Psoas muscle (tissue), 8 donors: ENCODE measurements around the gene MIB1. TPM values are rescaled to one million over a fixed set of nuclear protein-coding genes. Genes with fewer than 3 reads are reported as not detected.

Experiments
- ATAC-seq, 4 donors: fragments of 200-7000 bp; cut with Tn5 transposase; one replicate each; pipeline ENCODE4 v1.9.1; 2020; ENCODE audit warnings: moderate library complexity in 3 of 4, mild to moderate bottlenecking in 2 of 4
- DNase-seq, 2 donors: peaks; one replicate each; pipeline ENCODE4 v3.0.0-alpha.2; 2020
- H3K27ac ChIP-seq: fragments of 200-600 bp; one replicate; pipeline ENCODE4 v1.8.0; 2022
- H3K27me3 ChIP-seq, 3 donors: fragments of 200-600 bp in 1 of 3; one replicate each; pipeline versions ENCODE4 v1.6.1 to v1.8.0; 2013 to 2022; ENCODE audit warnings: low read length in 2 of 3, mild to moderate bottlenecking in 2 of 3, moderate library complexity in 1 of 3; ENCODE audit not compliant: insufficient read depth in 3 of 3
- H3K36me3 ChIP-seq, 2 donors: fragments of 200-600 bp in 1 of 2; one replicate each; pipeline versions ENCODE4 v1.6.1 to v1.8.0; 2013 to 2022; ENCODE audit warnings: low read depth in 1 of 2, mild to moderate bottlenecking in 1 of 2, moderate library complexity in 1 of 2; ENCODE audit not compliant: insufficient read depth in 1 of 2
- H3K4me1 ChIP-seq: fragments of 200-600 bp; one replicate; pipeline ENCODE4 v1.8.0; 2022
- H3K4me3 ChIP-seq: fragments of 200-600 bp; one replicate; pipeline ENCODE4 v1.8.0; 2022; ENCODE audit warnings: mild to moderate bottlenecking
- H3K9me3 ChIP-seq: fragments of 200-600 bp; one replicate; pipeline ENCODE4 v1.8.0; 2022
- CTCF ChIP-seq: fragments of 200-600 bp; IDR thresholded peaks from one replicate; pipeline ENCODE4 v1.8.0; 2022; ENCODE audit warnings: antibody characterized with exemption
- WGBS, 3 donors: extraction: QIAGEN DNeasy Blood & Tissue Kit; methylation state at CpG; one replicate each; pipeline versions ENCODE4 v1.1.6 to v1.1.7; 2013; 5-methylcytosine and 5-hydroxymethylcytosine counted together
- intact Hi-C, 2 donors: fragments of 100-400 bp; cut with DNase I; formaldehyde crosslinking; loops; one replicate each; pipeline versions ENCODE4 v1.11.0 to v1.14.2; 2022
- long read RNA-seq, 2 donors: library from polyadenylated mRNA; unstranded; transcript quantifications; one replicate each; pipeline ENCODE4 v2.0.0, GENCODE V29; 2021
- polyA plus RNA-seq, 3 donors: library from polyadenylated mRNA; stranded (reverse); fragments of 200-250 nt; gene quantifications; one replicate each; pipeline ENCODE4 v1.2.3, GENCODE V29; 2013
- total RNA-seq, 4 donors: library from RNA; stranded (reverse); fragmentation: NEBNext Ultra II Directional in 2 of 4; extraction: Animal tissue kit (Norgen Biotek cat#: 25700) in 2 of 4; gene quantifications; one replicate each; pipeline versions ENCODE4 v1.2.1 to v1.2.4, GENCODE V29; 2021 to 2023
- donor health status: healthy with polysubstance abuse.
- donor health status: DM: no; HTN: no; CAD: no; lungs with moderate emphysema.
- donor health status: Bipolar disorder and iron deficiency.
- donor health status: healthy.
- donor health status: DM: yes; HTN: yes; CAD: no.
- donor health status: DM: no; HTN: no; CAD: no.
- donor health status: DM: no; HTN: no; CAD: no.
- donor health status: DM: yes; HTN: yes; CAD: no.

Gene MIB1
- total RNA-seq (10 to 100 TPM; 16.1 to 21.3 (median 19.9) TPM), polyA plus RNA-seq (1 to 10 TPM; 2.1 to 3.9 (median 2.7) TPM)
- long read RNA-seq, donor 1, full-length matches to known transcripts: 18 of 22 reads
- long read RNA-seq, donor 1, partial matches to known transcripts: 1 of 22 reads
- long read RNA-seq, donor 1, other reads (novel, unspliced or antisense): 3 of 22 reads
- long read RNA-seq, donor 2, full-length matches to known transcripts: 10 of 27 reads
- long read RNA-seq, donor 2, partial matches to known transcripts: 2 of 27 reads
- long read RNA-seq, donor 2, other reads (novel, unspliced or antisense): 15 of 27 reads

GRCh38 chr18:21740538-21741311 is at the start of gene MIB1:
TSS of gene MIB1 (plus strand) at chr18:21740792. CDS start at chr18:21741584, 792 bp downstream.
- intact Hi-C loops: loop anchor here (2.0 to 5.0 kb wide), 2 partner anchors 36 to 38 kb away; partner anchors contain the start of gene ABHD3 (in 2 of the 2)

GRCh38 chr18:21693322-21693721 is 47.3 kb upstream of the MIB1 start:
- Histone ChIP-seq H3K36me3 (peaks cover 0 to 70% of the 10 kb centered on the region in 2 donors), H3K27ac (no peak overlapping the region), H3K27me3 (no peaks in the 10 kb centered on the region), H3K4me3 (no peak overlapping the region), H3K4me1 (no peaks in the 10 kb centered on the region), H3K9me3 (no peaks in the 10 kb centered on the region)
- no peak for TF ChIP-seq CTCF
- ATAC-seq (no peak), DNase-seq (no peak)
- WGBS, 3 donors: 79 to 92% (median 79%) methylated on average over 2 of the region's 2 CpGs
- intact Hi-C loops: no loop called here

More at GRCh38 chr18:21740538-21741311, at the start of gene MIB1:
- peak; percentile 3 for TF ChIP-seq CTCF
- peak within 1 kb of the TSS; percentile 99 for H3K27ac ChIP-seq
- H3K9me3 ChIP-seq: peaks cover 5% of the 10 kb centered on the region
- H3K4me3 ChIP-seq: peak within 1 kb of the TSS; percentile 99
- H3K4me1 ChIP-seq: peaks cover 5% of the 10 kb centered on the region
- H3K36me3 ChIP-seq: no peaks in the 10 kb centered on the region
- peak; percentile 99 for DNase-seq
- no peaks in the 10 kb centered on the region for H3K27me3 ChIP-seq
- peak; percentile 98 to 99 (median 99) for ATAC-seq
- 0 to 2% (median 1%) methylated on average over 45 to 76 of the region's 76 CpGs for WGBS, 3 donors

- Histone ChIP-seq H3K27ac (no peak overlapping the region), H3K4me1 (peaks cover 7% of the 10 kb centered on the region), H3K36me3 (peaks cover 0 to 68% of the 10 kb centered on the region in 2 donors), H3K9me3 (no peaks in the 10 kb centered on the region), H3K4me3 (no peak overlapping the region), H3K27me3 (no peaks in the 10 kb centered on the region)
- TF ChIP-seq CTCF: no peak
- DNase-seq (no peak), ATAC-seq (no peak)
- intact Hi-C loops: loop anchor here in 1 of 2 donors (5.0 kb wide), 1 partner anchor 42 kb away; the partner anchor contains the start of gene MIB1
- WGBS, 3 donors: 91 to 96% (median 93%) methylated on average over 6 of the region's 6 CpGs
Observed at GRCh38 chr18:21700528-21701075, 40.0 kb upstream of the MIB1 start.

GRCh38 chr18:21701621-21702020 is 39.0 kb upstream of the MIB1 start:
- H3K4me1 ChIP-seq: peaks cover 10% of the 10 kb centered on the region
- DNase-seq: no peak
- H3K27me3 ChIP-seq: no peaks in the 10 kb centered on the region
- no peaks in the 10 kb centered on the region for H3K9me3 ChIP-seq
- TF ChIP-seq CTCF: no peak
- H3K36me3 ChIP-seq: peaks cover 0 to 59% of the 10 kb centered on the region in 2 donors
- no peak overlapping the region for H3K4me3 ChIP-seq
- H3K27ac ChIP-seq: no peak overlapping the region
- intact Hi-C loops: loop anchor here in 1 of 2 donors (5.0 kb wide), 1 partner anchor 41 kb away; the partner anchor contains the start of gene MIB1
- 94 to 98% (median 94%) methylated on average over 2 of the region's 2 CpGs for WGBS, 3 donors
- no peak for ATAC-seq
